ENCODE measurements around the gene KRTAP4-16. TPM values are rescaled to one million over a fixed set of nuclear protein-coding genes. Genes with fewer than 3 reads are reported as not detected.
A peak's percentile ranks its signal among the peaks of the same experiment; 100 is the strongest.
"Not testable (repeated sequence)": the region's sequence is repeated elsewhere in the genome, so short reads cannot be mapped to it uniquely, and the experiment has no call there.

KRTAP4-16 gene
- total RNA-seq, 1 experiment from 2014 or later, result not detected

DNA sequence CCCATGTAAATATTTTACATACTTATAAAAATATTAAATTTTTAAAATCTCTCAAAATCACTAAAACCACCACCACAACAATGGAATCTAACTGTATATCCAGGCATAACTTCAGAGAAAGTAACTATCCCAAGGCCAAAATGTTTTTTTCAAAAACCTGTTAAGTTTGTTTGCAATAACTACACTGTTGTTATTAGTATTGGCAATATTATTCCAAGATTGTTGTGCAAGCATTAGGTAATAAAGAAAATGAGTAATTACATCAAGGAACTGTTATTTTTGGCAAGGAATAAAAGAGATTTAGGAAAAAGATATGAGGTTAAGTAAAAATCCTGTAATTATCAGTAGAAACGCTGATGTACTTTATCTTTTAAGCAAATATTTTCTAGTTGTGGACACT lies 25.4 kb upstream of the KRTAP4-16 start:
- ChIA-PET POLR2A (no interaction called here), CTCF (interaction anchor here (0.6 kb wide), 1 partner anchor 196 kb away, joined by 3 read pairs; no protein-coding TSS in a partner anchor)
- DNase-seq (ENCODE audit: unreplicated experiment), result peak; percentile 1
- TF ChIP-seq, protein P1, sequence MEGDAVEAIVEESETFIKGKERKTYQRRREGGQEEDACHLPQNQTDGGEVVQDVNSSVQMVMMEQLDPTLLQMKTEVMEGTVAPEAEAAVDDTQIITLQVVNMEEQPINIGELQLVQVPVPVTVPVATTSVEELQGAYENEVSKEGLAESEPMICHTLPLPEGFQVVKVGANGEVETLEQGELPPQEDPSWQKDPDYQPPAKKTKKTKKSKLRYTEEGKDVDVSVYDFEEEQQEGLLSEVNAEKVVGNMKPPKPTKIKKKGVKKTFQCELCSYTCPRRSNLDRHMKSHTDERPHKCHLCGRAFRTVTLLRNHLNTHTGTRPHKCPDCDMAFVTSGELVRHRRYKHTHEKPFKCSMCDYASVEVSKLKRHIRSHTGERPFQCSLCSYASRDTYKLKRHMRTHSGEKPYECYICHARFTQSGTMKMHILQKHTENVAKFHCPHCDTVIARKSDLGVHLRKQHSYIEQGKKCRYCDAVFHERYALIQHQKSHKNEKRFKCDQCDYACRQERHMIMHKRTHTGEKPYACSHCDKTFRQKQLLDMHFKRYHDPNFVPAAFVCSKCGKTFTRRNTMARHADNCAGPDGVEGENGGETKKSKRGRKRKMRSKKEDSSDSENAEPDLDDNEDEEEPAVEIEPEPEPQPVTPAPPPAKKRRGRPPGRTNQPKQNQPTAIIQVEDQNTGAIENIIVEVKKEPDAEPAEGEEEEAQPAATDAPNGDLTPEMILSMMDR (IDR thresholded peaks at IDR 0.05; ENCODE audit: unreplicated experiment), result no peak
- Mint-ChIP-seq H3K27me3 (ENCODE audit: insufficient read depth, unreplicated experiment) (no peaks in the 10 kb centered on the region), H3K4me1 (ENCODE audit: insufficient read depth, unreplicated experiment) (peaks cover 14% of the 10 kb centered on the region), H3K36me3 (ENCODE audit: insufficient read depth, unreplicated experiment) (no peaks in the 10 kb centered on the region), H3K27ac (ENCODE audit: low read depth, unreplicated experiment) (no peak overlapping the region), H3K9me3 (ENCODE audit: unreplicated experiment) (peaks cover 14% of the 10 kb centered on the region), H3K4me3 (ENCODE audit: unreplicated experiment) (no peak overlapping the region)
- no TSS peak for BruUV-seq (replicated peaks)
- intact Hi-C loops (cut with micrococcal nuclease), result no loop called here

DNA sequence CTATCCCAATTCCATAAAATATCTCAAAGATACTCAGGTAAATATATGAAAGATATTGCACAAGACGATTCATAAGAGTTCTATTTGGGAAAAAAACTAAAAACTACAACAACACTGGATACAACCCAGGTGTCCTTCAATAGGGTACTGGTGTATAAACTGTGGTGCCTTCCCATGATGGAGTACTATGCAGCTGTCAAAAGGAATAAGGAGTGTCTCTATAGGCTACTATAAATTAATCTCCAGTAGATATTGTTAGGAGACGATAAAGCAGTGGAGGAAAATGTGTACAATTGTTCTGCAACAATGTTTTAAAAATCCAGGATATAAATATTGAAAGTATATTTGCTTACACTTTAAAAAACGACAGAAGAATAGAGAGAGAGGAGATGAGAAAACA lies 24.4 kb upstream of the KRTAP4-16 start:
- H3K27me3 Mint-ChIP-seq (ENCODE audit: insufficient read depth, unreplicated experiment), result no peaks in the 10 kb centered on the region
- CTCF ChIA-PET, result no interaction called here
- BruUV-seq (replicated peaks), result no TSS peak
- TF ChIP-seq, protein P1 (IDR thresholded peaks at IDR 0.05; ENCODE audit: unreplicated experiment), result no peak
- no peak overlapping the region for H3K27ac Mint-ChIP-seq (ENCODE audit: low read depth, unreplicated experiment)
- no peak for DNase-seq (ENCODE audit: unreplicated experiment)
- H3K9me3 Mint-ChIP-seq (ENCODE audit: unreplicated experiment), result peaks cover 18% of the 10 kb centered on the region
- no peaks in the 10 kb centered on the region for H3K36me3 Mint-ChIP-seq (ENCODE audit: insufficient read depth, unreplicated experiment)
- intact Hi-C loops (cut with micrococcal nuclease), result no loop called here
- H3K4me3 Mint-ChIP-seq (ENCODE audit: unreplicated experiment), result no peak overlapping the region
- POLR2A ChIA-PET, result interaction anchor here (0.7 kb wide), 1 partner anchor 33 kb away, joined by 3 read pairs; no protein-coding TSS in a partner anchor
- H3K4me1 Mint-ChIP-seq (ENCODE audit: insufficient read depth, unreplicated experiment), result peaks cover 5% of the 10 kb centered on the region

DNA sequence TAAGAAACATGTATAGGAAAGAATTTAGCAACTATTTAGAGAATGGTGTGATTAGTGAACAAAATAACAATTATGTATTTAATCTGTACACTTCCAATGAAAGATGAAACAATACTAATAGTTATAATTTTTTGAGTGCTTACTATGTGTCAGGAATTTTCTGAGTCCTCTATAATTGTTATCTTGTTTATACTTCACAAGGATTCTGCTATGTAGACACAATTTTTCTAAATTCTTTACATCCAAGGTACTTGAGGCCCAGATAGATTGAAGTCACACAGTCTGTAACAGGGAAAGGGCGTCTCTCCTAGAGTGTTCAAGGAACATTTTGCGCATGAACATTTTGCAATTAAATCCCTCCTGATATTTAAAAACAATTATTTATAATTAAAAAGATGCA lies 23.1 kb upstream of the KRTAP4-16 start:
- ChIA-PET CTCF (no interaction called here), POLR2A (no interaction called here)
- Mint-ChIP-seq H3K4me3 (ENCODE audit: unreplicated experiment) (no peak overlapping the region), H3K4me1 (ENCODE audit: insufficient read depth, unreplicated experiment) (peaks cover 5% of the 10 kb centered on the region), H3K27ac (ENCODE audit: low read depth, unreplicated experiment) (no peak overlapping the region), H3K36me3 (ENCODE audit: insufficient read depth, unreplicated experiment) (no peaks in the 10 kb centered on the region), H3K9me3 (ENCODE audit: unreplicated experiment) (peaks cover 13% of the 10 kb centered on the region), H3K27me3 (ENCODE audit: insufficient read depth, unreplicated experiment) (no peaks in the 10 kb centered on the region)
- BruUV-seq (replicated peaks), result no TSS peak
- intact Hi-C loops (cut with micrococcal nuclease), result no loop called here
- TF ChIP-seq, protein P1 (IDR thresholded peaks at IDR 0.05; ENCODE audit: unreplicated experiment), result no peak
- no peak for DNase-seq (ENCODE audit: unreplicated experiment)

DNA sequence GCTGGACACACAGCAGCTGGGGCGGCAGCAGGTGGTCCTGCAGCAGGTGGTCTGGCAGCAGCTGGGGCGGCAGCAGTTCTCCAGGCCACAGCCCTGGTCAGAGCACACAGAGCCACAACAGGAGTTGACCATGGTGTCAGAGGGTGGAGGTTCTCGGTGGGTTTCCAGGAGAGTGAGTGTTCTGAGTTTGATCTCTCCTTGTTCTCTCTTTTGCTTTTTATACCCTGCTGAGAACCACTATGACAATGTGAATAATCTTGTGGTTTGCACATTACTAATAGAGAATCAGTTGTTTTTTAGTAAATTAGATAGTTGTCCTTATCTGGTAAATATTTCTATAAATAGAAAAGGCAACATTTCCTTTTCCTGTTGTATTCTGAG lies 22.0 kb upstream of the KRTAP4-16 start, which contains the start of gene KRTAP4-12:
Gene KRTAP4-12, minus strand, starts transcription at position 192 of the 381 bp plus-strand sequence. Its CDS starts 60 bp downstream, at position 132.
- intact Hi-C loops (cut with micrococcal nuclease); H3K27me3 Mint-ChIP-seq (ENCODE audit: insufficient read depth, unreplicated experiment); BruUV-seq (replicated peaks); CTCF ChIA-PET; H3K9me3 Mint-ChIP-seq (ENCODE audit: unreplicated experiment); DNase-seq (ENCODE audit: unreplicated experiment); H3K4me1 Mint-ChIP-seq (ENCODE audit: insufficient read depth, unreplicated experiment); H3K36me3 Mint-ChIP-seq (ENCODE audit: insufficient read depth, unreplicated experiment); H3K27ac Mint-ChIP-seq (ENCODE audit: low read depth, unreplicated experiment); H3K4me3 Mint-ChIP-seq (ENCODE audit: unreplicated experiment): not testable (repeated sequence)
- POLR2A ChIA-PET, result interaction anchor here (0.5 kb wide), 1 partner anchor 740 kb away, joined by 3 read pairs; no protein-coding TSS in a partner anchor

DNA sequence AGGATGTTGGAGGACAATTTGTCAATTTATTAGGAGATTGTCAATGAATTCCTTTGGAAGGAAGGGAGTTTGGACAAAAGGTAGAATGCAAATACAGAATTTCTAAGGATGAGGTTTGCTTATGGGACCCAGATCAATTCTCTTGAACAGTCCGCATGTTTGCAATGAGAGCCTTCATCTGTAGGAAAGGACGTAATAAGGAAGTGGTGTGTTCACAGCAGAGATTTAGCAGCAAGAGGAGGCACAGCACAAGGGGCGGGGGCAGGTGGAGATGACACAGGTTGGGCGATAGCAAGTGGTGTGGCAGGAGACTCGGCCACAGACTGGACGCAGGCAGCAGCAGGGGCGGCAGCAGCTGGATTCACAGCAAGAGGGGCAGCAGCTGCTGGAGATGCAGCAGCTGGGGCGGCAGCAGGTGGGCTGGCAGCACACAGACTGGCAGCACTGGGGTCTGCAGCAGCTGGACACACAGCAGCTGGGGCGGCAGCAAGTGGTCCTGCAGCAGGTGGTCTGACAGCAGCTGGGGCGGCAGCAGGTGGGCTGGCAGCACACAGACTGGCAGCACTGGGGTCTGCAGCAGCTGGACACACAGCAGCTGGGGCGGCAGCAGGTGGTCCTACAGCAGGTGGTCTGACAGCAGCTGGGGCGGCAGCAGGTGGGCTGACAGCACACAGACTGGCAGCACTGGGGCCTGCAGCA lies 21.4 kb upstream of the KRTAP4-16 start:
- intact Hi-C loops (cut with micrococcal nuclease); DNase-seq (ENCODE audit: unreplicated experiment); H3K36me3 Mint-ChIP-seq (ENCODE audit: insufficient read depth, unreplicated experiment); H3K27me3 Mint-ChIP-seq (ENCODE audit: insufficient read depth, unreplicated experiment); H3K27ac Mint-ChIP-seq (ENCODE audit: low read depth, unreplicated experiment); H3K4me3 Mint-ChIP-seq (ENCODE audit: unreplicated experiment); H3K9me3 Mint-ChIP-seq (ENCODE audit: unreplicated experiment); H3K4me1 Mint-ChIP-seq (ENCODE audit: insufficient read depth, unreplicated experiment); CTCF ChIA-PET; BruUV-seq (replicated peaks): not testable (repeated sequence)
- POLR2A ChIA-PET, result interaction anchor here (0.5 kb wide), 1 partner anchor 741 kb away, joined by 3 read pairs; no protein-coding TSS in a partner anchor

Measured in MCF 10A (cell line).